Mucosa of stomach (tissue), 1 donor: ENCODE measurements around the gene LRMDA.
"Not testable (repeated sequence)": the region's sequence is repeated elsewhere in the genome, so short reads cannot be mapped to it uniquely, and the experiment has no call there.

Source experiments
- H3K27me3 ChIP-seq: one replicate; pipeline ENCODE4 v1.7.0; 2013; ENCODE audit warnings: mild to moderate bottlenecking, low read length; ENCODE audit not compliant: control insufficient read depth, insufficient read depth
- H3K36me3 ChIP-seq: one replicate; pipeline ENCODE4 v1.7.0; 2013; ENCODE audit warnings: low read length; ENCODE audit not compliant: control insufficient read depth, insufficient read depth
- H3K4me1 ChIP-seq: one replicate; pipeline ENCODE4 v1.7.0; 2013; ENCODE audit warnings: mild to moderate bottlenecking, low read length; ENCODE audit not compliant: control insufficient read depth, insufficient read depth
- H3K4me3 ChIP-seq: one replicate; pipeline ENCODE4 v1.7.0; 2013; ENCODE audit warnings: low read length
- H3K9ac ChIP-seq: one replicate; pipeline ENCODE4 v1.7.0; 2013; ENCODE audit warnings: mild to moderate bottlenecking, low read length, moderate library complexity
- H3K9me3 ChIP-seq: one replicate; pipeline ENCODE4 v1.7.0; 2013; ENCODE audit warnings: mild to moderate bottlenecking, low read length, moderate library complexity; ENCODE audit not compliant: control insufficient read depth
- donor health status: Pancreatic carcinoma.

LRMDA gene

GRCh38 chr10:76138906-76139305 lies 707.5 kb downstream of the LRMDA start:
- Histone ChIP-seq H3K27me3 (no peaks in the 10 kb centered on the region), H3K36me3 (no peaks in the 10 kb centered on the region), H3K9me3 (no peaks in the 10 kb centered on the region), H3K4me1 (no peaks in the 10 kb centered on the region), H3K4me3 (no peak overlapping the region), H3K9ac (no peak overlapping the region)

GRCh38 chr10:76139431-76139830 lies 708.0 kb downstream of the LRMDA start:
- Histone ChIP-seq H3K4me1 (no peaks in the 10 kb centered on the region), H3K9me3 (no peaks in the 10 kb centered on the region), H3K36me3 (no peaks in the 10 kb centered on the region), H3K27me3 (no peaks in the 10 kb centered on the region), H3K9ac (no peak overlapping the region), H3K4me3 (no peak overlapping the region)

- Histone ChIP-seq H3K36me3 (no peaks in the 10 kb centered on the region), H3K9me3 (no peaks in the 10 kb centered on the region), H3K9ac (no peak overlapping the region), H3K4me3 (no peak overlapping the region), H3K27me3 (no peaks in the 10 kb centered on the region), H3K4me1 (no peaks in the 10 kb centered on the region)
These were observed 710.0 kb downstream of the LRMDA start for GRCh38 chr10:76141376-76141775.

GRCh38 chr10:76148217-76148616 lies 716.8 kb downstream of the LRMDA start:
- not testable (repeated sequence) for H3K9ac ChIP-seq, H3K36me3 ChIP-seq, H3K4me3 ChIP-seq, H3K9me3 ChIP-seq, H3K27me3 ChIP-seq
- peaks cover 14% of the 10 kb centered on the region for H3K4me1 ChIP-seq

- H3K9ac ChIP-seq, result no peak overlapping the region
- H3K9me3 ChIP-seq, result no peaks in the 10 kb centered on the region
- H3K4me1 ChIP-seq, result peaks cover 14% of the 10 kb centered on the region
- no peak overlapping the region for H3K4me3 ChIP-seq
- H3K27me3 ChIP-seq, result no peaks in the 10 kb centered on the region
- no peaks in the 10 kb centered on the region for H3K36me3 ChIP-seq
These were observed 717.8 kb downstream of the LRMDA start for GRCh38 chr10:76149182-76149581.

GRCh38 chr10:76149602-76150138 lies 718.2 kb downstream of the LRMDA start:
- Histone ChIP-seq H3K9ac (no peak overlapping the region), H3K4me3 (no peak overlapping the region), H3K9me3 (no peaks in the 10 kb centered on the region)

GRCh38 chr10:76150139-76150875 lies 718.9 kb downstream of the LRMDA start:
- H3K4me1 ChIP-seq, result peaks cover 14% of the 10 kb centered on the region
- no peaks in the 10 kb centered on the region for H3K36me3 ChIP-seq
- no peaks in the 10 kb centered on the region for H3K27me3 ChIP-seq
- no peak overlapping the region for H3K9ac ChIP-seq
- no peaks in the 10 kb centered on the region for H3K9me3 ChIP-seq
- H3K4me3 ChIP-seq, result no peak overlapping the region

More at GRCh38 chr10:76149602-76150138, 718.2 kb downstream of the LRMDA start:
- Histone ChIP-seq H3K36me3 (no peaks in the 10 kb centered on the region), H3K4me1 (peaks cover 14% of the 10 kb centered on the region), H3K27me3 (no peaks in the 10 kb centered on the region)

- Histone ChIP-seq H3K4me3 (no peak overlapping the region), H3K36me3 (no peaks in the 10 kb centered on the region), H3K9me3 (no peaks in the 10 kb centered on the region), H3K27me3 (no peaks in the 10 kb centered on the region), H3K4me1 (peaks cover 14% of the 10 kb centered on the region), H3K9ac (no peak overlapping the region)
These were observed 719.5 kb downstream of the LRMDA start for GRCh38 chr10:76150876-76151288.

- Histone ChIP-seq H3K9ac (no peak overlapping the region), H3K36me3 (no peaks in the 10 kb centered on the region), H3K4me1 (peaks cover 14% of the 10 kb centered on the region), H3K27me3 (no peaks in the 10 kb centered on the region), H3K4me3 (no peak overlapping the region), H3K9me3 (no peaks in the 10 kb centered on the region)
These were observed 720.8 kb downstream of the LRMDA start for GRCh38 chr10:76152186-76152585.

- Histone ChIP-seq H3K27me3 (no peaks in the 10 kb centered on the region), H3K9me3 (no peaks in the 10 kb centered on the region), H3K4me3 (no peak overlapping the region), H3K9ac (no peak overlapping the region), H3K4me1 (no peaks in the 10 kb centered on the region), H3K36me3 (no peaks in the 10 kb centered on the region)
These were observed 724.5 kb downstream of the LRMDA start for GRCh38 chr10:76155961-76156360.

- Histone ChIP-seq H3K36me3 (no peaks in the 10 kb centered on the region), H3K27me3 (no peaks in the 10 kb centered on the region), H3K4me3 (no peak overlapping the region), H3K4me1 (no peaks in the 10 kb centered on the region), H3K9ac (no peak overlapping the region), H3K9me3 (no peaks in the 10 kb centered on the region)
These were observed 729.2 kb downstream of the LRMDA start for GRCh38 chr10:76160446-76161300.

GRCh38 chr10:76161301-76161582 lies 729.8 kb downstream of the LRMDA start:
- H3K9me3 ChIP-seq, result no peaks in the 10 kb centered on the region
- H3K27me3 ChIP-seq, result no peaks in the 10 kb centered on the region
- no peaks in the 10 kb centered on the region for H3K36me3 ChIP-seq

More at GRCh38 chr10:76161301-76161582, 729.8 kb downstream of the LRMDA start:
- Histone ChIP-seq H3K4me3 (no peak overlapping the region), H3K4me1 (no peaks in the 10 kb centered on the region), H3K9ac (no peak overlapping the region)
